Measurements from ENCODE around the gene OOEP.

DNA sequence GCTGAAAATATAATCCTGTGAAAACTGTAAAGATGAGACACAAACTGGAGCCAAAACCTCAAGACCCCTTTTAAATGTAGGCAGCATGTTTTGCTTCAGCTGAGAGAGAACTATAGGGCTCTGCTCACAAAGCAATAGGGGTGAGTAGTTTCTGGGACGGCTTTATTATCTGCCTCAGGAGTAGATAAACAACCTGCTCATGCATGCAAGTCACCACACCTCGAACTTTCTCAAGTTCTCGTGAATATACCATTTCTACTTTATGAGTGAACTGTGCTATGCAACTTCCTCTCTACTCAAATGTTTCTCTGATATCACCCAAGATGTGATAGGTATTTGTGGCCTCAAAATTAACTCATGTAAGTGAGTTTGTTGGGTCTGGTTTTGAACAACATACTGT, 7.5 kb upstream of the OOEP start:
- no peak for TF ChIP-seq POLR2A (IDR thresholded peaks at IDR 0.05; ENCODE audit: low read depth)
- TF ChIP-seq, protein P1, sequence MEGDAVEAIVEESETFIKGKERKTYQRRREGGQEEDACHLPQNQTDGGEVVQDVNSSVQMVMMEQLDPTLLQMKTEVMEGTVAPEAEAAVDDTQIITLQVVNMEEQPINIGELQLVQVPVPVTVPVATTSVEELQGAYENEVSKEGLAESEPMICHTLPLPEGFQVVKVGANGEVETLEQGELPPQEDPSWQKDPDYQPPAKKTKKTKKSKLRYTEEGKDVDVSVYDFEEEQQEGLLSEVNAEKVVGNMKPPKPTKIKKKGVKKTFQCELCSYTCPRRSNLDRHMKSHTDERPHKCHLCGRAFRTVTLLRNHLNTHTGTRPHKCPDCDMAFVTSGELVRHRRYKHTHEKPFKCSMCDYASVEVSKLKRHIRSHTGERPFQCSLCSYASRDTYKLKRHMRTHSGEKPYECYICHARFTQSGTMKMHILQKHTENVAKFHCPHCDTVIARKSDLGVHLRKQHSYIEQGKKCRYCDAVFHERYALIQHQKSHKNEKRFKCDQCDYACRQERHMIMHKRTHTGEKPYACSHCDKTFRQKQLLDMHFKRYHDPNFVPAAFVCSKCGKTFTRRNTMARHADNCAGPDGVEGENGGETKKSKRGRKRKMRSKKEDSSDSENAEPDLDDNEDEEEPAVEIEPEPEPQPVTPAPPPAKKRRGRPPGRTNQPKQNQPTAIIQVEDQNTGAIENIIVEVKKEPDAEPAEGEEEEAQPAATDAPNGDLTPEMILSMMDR (IDR thresholded peaks at IDR 0.05): no peak
- TF ChIP-seq EP300 (IDR thresholded peaks at IDR 0.05): no peak

All from esophagus muscularis mucosa (tissue), 4 donors.